Sigmoid colon (tissue), 7 donors: ENCODE results near the gene CTAG2. TPM values are rescaled to one million over a fixed set of nuclear protein-coding genes. Genes with fewer than 3 reads are reported as not detected.

Source experiments
- DNase-seq: peaks from one replicate; pipeline ENCODE4 v3.0.0-alpha.2; 2019
- H3K27ac ChIP-seq, 4 donors: fragments of 200-600 bp; sonication (generic); one replicate each; pipeline ENCODE4 v1.5.1; 2016 to 2019; ENCODE audit warnings: mild to moderate bottlenecking in 1 of 4
- H3K27me3 ChIP-seq, 3 donors: fragments of 200-600 bp; sonication (generic); one replicate each; pipeline ENCODE4 v1.5.1; 2019; ENCODE audit warnings: mild to moderate bottlenecking in 1 of 3
- H3K36me3 ChIP-seq, 4 donors: fragments of 200-600 bp; sonication (generic); one replicate each; pipeline ENCODE4 v1.5.1; 2016 to 2019
- H3K4me1 ChIP-seq, 4 donors: fragments of 200-600 bp; sonication (generic); one replicate each; pipeline ENCODE4 v1.5.1; 2017 to 2019
- H3K4me3 ChIP-seq, 4 donors: fragments of 200-600 bp; sonication (generic); one replicate each; pipeline ENCODE4 v1.5.1; 2017 to 2019; ENCODE audit warnings: mild to moderate bottlenecking in 2 of 4, moderate library complexity in 1 of 4
- H3K9me3 ChIP-seq, 4 donors: fragments of 200-600 bp in 3 of 4; sonication (generic) in 3 of 4; one replicate each; pipeline versions ENCODE4 v1.5.1 to v1.6.1; 2013 to 2019
- CTCF ChIP-seq, 4 experiments: fragments of 450-650 bp in 3 of 4; fragments of 200-600 bp in 1 of 4; IDR thresholded peaks; one replicate each; pipeline ENCODE4 v1.5.1; 2016 to 2019; ENCODE audit warnings: antibody characterized with exemption in 4 of 4, mild to moderate bottlenecking in 3 of 4, moderate library complexity in 2 of 4
- EP300 ChIP-seq, 4 donors: sonication (generic); formaldehyde crosslinking; IDR thresholded peaks; one replicate each; pipeline ENCODE4 v1.6.1; 2017; ENCODE audit warnings: antibody characterized with exemption in 4 of 4
- POLR2A ChIP-seq, 2 donors: fragments of 450-650 bp; IDR thresholded peaks; one replicate each; pipeline ENCODE4 v1.6.1; 2016; ENCODE audit warnings: antibody characterized with exemption in 2 of 2, mild to moderate bottlenecking in 2 of 2, moderate library complexity in 2 of 2
- POLR2AphosphoS5 ChIP-seq, 4 donors: sonication (generic); formaldehyde crosslinking; IDR thresholded peaks; one replicate each; pipeline ENCODE4 v1.6.1; 2017; ENCODE audit warnings: antibody characterized with exemption in 4 of 4
- WGBS, 2 donors: extraction: QIAGEN DNeasy Blood & Tissue Kit; methylation state at CpG; one replicate each; pipeline ENCODE4 v1.1.7; 2013; 5-methylcytosine and 5-hydroxymethylcytosine counted together
- intact Hi-C: fragments of 100-400 bp; cut with DNase I; formaldehyde crosslinking; loops from one replicate; pipeline ENCODE4 v1.15.1; 2023
- polyA plus RNA-seq, 3 donors: library from polyadenylated mRNA; stranded (reverse); fragments of 200-250 nt; gene quantifications; one replicate each; pipeline ENCODE4 v1.2.3, GENCODE V29; 2013
- total RNA-seq, 4 donors: library from RNA; depleted of rRNA; stranded (reverse); fragments of >200 nt; gene quantifications; one replicate each; pipeline ENCODE4 v1.1.0, GENCODE V29; 2016
- donor health status: healthy with polysubstance abuse.
- donor health status: Bipolar disorder and iron deficiency.
- donor health status: healthy.

The CTAG2 gene
- total and polyA plus RNA-seq, 7 donors: 3.0 TPM; not detected in 6

- H3K9me3 ChIP-seq: no peaks in the 10 kb centered on the region
- intact Hi-C loops: no loop called here
- no peaks in the 10 kb centered on the region for H3K36me3 ChIP-seq
- TF ChIP-seq EP300 (IDR thresholded peaks at IDR 0.05) (no peak), POLR2A (IDR thresholded peaks at IDR 0.05) (no peak), CTCF (IDR thresholded peaks at IDR 0.05) (no peak), POLR2AphosphoS5 (IDR thresholded peaks at IDR 0.05) (no peak)
- WGBS, 2 donors: 93 to 94% methylated on average over 15 of the region's 15 CpGs
- DNase-seq: no peak
- no peaks in the 10 kb centered on the region for H3K4me1 ChIP-seq
- H3K27me3 ChIP-seq: no peaks in the 10 kb centered on the region
- H3K27ac ChIP-seq: no peak overlapping the region
- H3K4me3 ChIP-seq: no peak overlapping the region
These were observed 3.9 kb upstream of the CTAG2 start for GRCh38 chrX:154657226-154657805.

GRCh38 chrX:154655786-154656185 lies 2.4 kb upstream of the CTAG2 start:
- intact Hi-C loops: no loop called here
- DNase-seq: no peak
- Histone ChIP-seq H3K36me3 (no peaks in the 10 kb centered on the region), H3K9me3 (no peaks in the 10 kb centered on the region), H3K4me1 (no peaks in the 10 kb centered on the region), H3K27ac (no peak overlapping the region), H3K4me3 (no peak overlapping the region), H3K27me3 (no peaks in the 10 kb centered on the region)
- TF ChIP-seq EP300 (IDR thresholded peaks at IDR 0.05): no peak
- TF ChIP-seq CTCF (IDR thresholded peaks at IDR 0.05): no peak
- no peak for TF ChIP-seq POLR2AphosphoS5 (IDR thresholded peaks at IDR 0.05)
- no peak for TF ChIP-seq POLR2A (IDR thresholded peaks at IDR 0.05)
- 70 to 84% methylated on average over 11 of the region's 11 CpGs for WGBS, 2 donors

GRCh38 chrX:154655346-154655745 lies 2.0 kb upstream of the CTAG2 start:
- Histone ChIP-seq H3K27me3 (no peaks in the 10 kb centered on the region), H3K27ac (no peak overlapping the region), H3K9me3 (no peaks in the 10 kb centered on the region), H3K36me3 (no peaks in the 10 kb centered on the region), H3K4me3 (no peak overlapping the region), H3K4me1 (no peaks in the 10 kb centered on the region)
- intact Hi-C loops: no loop called here
- TF ChIP-seq POLR2A (IDR thresholded peaks at IDR 0.05) (no peak), POLR2AphosphoS5 (IDR thresholded peaks at IDR 0.05) (no peak)
- WGBS, 2 donors: 73 to 84% methylated on average over 6 of the region's 6 CpGs
- no peak for DNase-seq

- intact Hi-C loops: no loop called here
- no peak for TF ChIP-seq POLR2A (IDR thresholded peaks at IDR 0.05)
- TF ChIP-seq EP300 (IDR thresholded peaks at IDR 0.05): no peak
- no peak for TF ChIP-seq CTCF (IDR thresholded peaks at IDR 0.05)
- TF ChIP-seq POLR2AphosphoS5 (IDR thresholded peaks at IDR 0.05): no peak
- no peaks in the 10 kb centered on the region for H3K36me3 ChIP-seq
- no peak overlapping the region for H3K27ac ChIP-seq
- 86 to 94% methylated on average over 13 to 15 of the region's 15 CpGs for WGBS, 2 donors
- H3K4me1 ChIP-seq: no peaks in the 10 kb centered on the region
- H3K9me3 ChIP-seq: no peaks in the 10 kb centered on the region
- H3K4me3 ChIP-seq: no peak overlapping the region
- no peaks in the 10 kb centered on the region for H3K27me3 ChIP-seq
- no peak for DNase-seq
These were observed 1.5 kb upstream of the CTAG2 start for GRCh38 chrX:154654925-154655324.

- H3K9me3 ChIP-seq: no peaks in the 10 kb centered on the region
- intact Hi-C loops: no loop called here
- no peak overlapping the region for H3K27ac ChIP-seq
- no peak for DNase-seq
- TF ChIP-seq POLR2A (IDR thresholded peaks at IDR 0.05): no peak
- TF ChIP-seq CTCF (IDR thresholded peaks at IDR 0.05): no peak
- TF ChIP-seq POLR2AphosphoS5 (IDR thresholded peaks at IDR 0.05): no peak
- TF ChIP-seq EP300 (IDR thresholded peaks at IDR 0.05): no peak
- H3K4me3 ChIP-seq: no peak overlapping the region
- WGBS, 2 donors: 86 to 89% methylated on average over 10 of the region's 10 CpGs
- H3K27me3 ChIP-seq: no peaks in the 10 kb centered on the region
- no peaks in the 10 kb centered on the region for H3K36me3 ChIP-seq
- no peaks in the 10 kb centered on the region for H3K4me1 ChIP-seq
These were observed 993 bp upstream of the CTAG2 start for GRCh38 chrX:154654372-154654771.
